SK-N-SH (cell line): ENCODE results near the gene MAP3K7. TPM values are rescaled to one million over a fixed set of nuclear protein-coding genes. Genes with fewer than 3 reads are reported as not detected.

Source experiments
- CTCF ChIA-PET: fragments of 300-600, 350-600 bp; formaldehyde crosslinking; extraction: SDS; loops from one replicate; lab custom pipeline; 2021; lab: Yijun Ruan, JAX
- POLR2A ChIA-PET: fragments of 350-600 bp; sonication (Branson Sonifier 250); formaldehyde crosslinking; extraction: SDS; loops from one replicate; lab custom pipeline; 2020; ENCODE audit warnings: antibody characterized with exemption, inconsistent platforms; lab: Yijun Ruan, JAX
- DNase-seq: peaks from one replicate; pipeline ENCODE4 v3.0.0; 2012
- H2AFZ ChIP-seq: fragments of 200-600 bp; sonication (generic); 2 replicates; pipeline ENCODE4 v1.8.1; 2016; ENCODE audit warnings: antibody characterized with exemption, mild to moderate bottlenecking, low read depth
- H3F3A ChIP-seq: fragments of 200-600 bp; sonication (generic); replicated peaks from 2 replicates; pipeline ENCODE3; 2016; ENCODE audit warnings: antibody characterized with exemption, mild to moderate bottlenecking; ENCODE audit not compliant: insufficient read depth
- H3K27ac ChIP-seq, 2 experiments: fragments of 200-500 bp in 1 of 2; fragments of 200-600 bp in 1 of 2; sonication (Bioruptor generic) in 1 of 2; sonication (generic), shearing (Covaris generic) in 1 of 2; 2 replicates each; pipeline versions ENCODE4 v1.5.1 to v1.6.1; 2014 to 2016; ENCODE audit warnings: low read depth in 2 of 2, inconsistent platforms in 1 of 2, low read length in 1 of 2, mild to moderate bottlenecking in 1 of 2, mixed read lengths in 1 of 2
- H3K27me3 ChIP-seq: fragments of 200-600 bp; sonication (generic), shearing (Covaris generic); 2 replicates; pipeline ENCODE4 v1.6.1; 2016; ENCODE audit warnings: mixed run types; ENCODE audit not compliant: insufficient read depth
- H3K36me3 ChIP-seq, 2 experiments: fragments of 200-500 bp in 1 of 2; fragments of 200-600 bp in 1 of 2; sonication (Bioruptor generic) in 1 of 2; sonication (generic) in 1 of 2; replicated peaks in 1 of 2; 2 replicates each; pipeline versions ENCODE3 to v1.5.1; 2014 to 2016; ENCODE audit warnings: low read length in 1 of 2, mild to moderate bottlenecking in 1 of 2; ENCODE audit not compliant: insufficient read depth in 2 of 2, control insufficient read depth in 1 of 2
- H3K4me1 ChIP-seq, 2 experiments: fragments of 200-500 bp in 1 of 2; fragments of 200-600 bp in 1 of 2; sonication (Bioruptor generic) in 1 of 2; sonication (generic), shearing (Covaris generic) in 1 of 2; 2 replicates each; pipeline versions ENCODE4 v1.5.1 to v1.6.1; 2014 to 2016; ENCODE audit warnings: low read depth in 1 of 2, low read length in 1 of 2, mixed run types in 1 of 2; ENCODE audit not compliant: insufficient read depth in 2 of 2, control insufficient read depth in 1 of 2
- H3K4me2 ChIP-seq: fragments of 200-600 bp; sonication (generic), shearing (Covaris generic); 2 replicates; pipeline ENCODE4 v1.6.1; 2017; ENCODE audit warnings: mixed run types
- H3K4me3 ChIP-seq, 2 experiments: fragments of 200-500 bp in 1 of 2; fragments of 200-600 bp in 1 of 2; sonication (Bioruptor generic) in 1 of 2; sonication (generic), shearing (Covaris generic) in 1 of 2; 2 replicates each; pipeline versions ENCODE4 v1.5.1 to v1.8.1; 2014 to 2016; ENCODE audit warnings: low read depth in 2 of 2, inconsistent platforms in 1 of 2, low read length in 1 of 2, mild to moderate bottlenecking in 1 of 2, mixed read lengths in 1 of 2, moderate library complexity in 1 of 2
- H3K79me2 ChIP-seq: fragments of 200-600 bp; sonication (generic); 2 replicates; pipeline ENCODE4 v1.8.1; 2017; ENCODE audit warnings: mild to moderate bottlenecking; ENCODE audit not compliant: insufficient read depth
- H3K9ac ChIP-seq: fragments of 200-600 bp; sonication (generic); 2 replicates; pipeline ENCODE4 v1.6.1; 2017; ENCODE audit warnings: mixed run types
- H3K9me2 ChIP-seq: fragments of 200-600 bp; sonication (generic); 2 replicates; pipeline ENCODE4 v1.6.1; 2017; ENCODE audit warnings: mixed run types
- H3K9me3 ChIP-seq: fragments of 200-600 bp; sonication (generic); 2 replicates; pipeline ENCODE4 v1.6.1; 2017; ENCODE audit warnings: mixed run types, mild to moderate bottlenecking, moderate library complexity
- H4K20me1 ChIP-seq: fragments of 200-600 bp; sonication (generic); 2 replicates; pipeline ENCODE4 v1.6.1; 2017; ENCODE audit warnings: mild to moderate bottlenecking, mixed run types; ENCODE audit not compliant: insufficient read depth
- EZH2phosphoT487 ChIP-seq: fragments of 200-600 bp; sonication (generic); IDR thresholded peaks from 2 replicates; pipeline ENCODE4 v1.6.1; 2017; ENCODE audit warnings: low read depth, mixed run types, mild to moderate bottlenecking, antibody characterized with exemption, moderate library complexity, borderline replicate concordance
- FOSL2 ChIP-seq: IDR thresholded peaks from 2 replicates; pipeline ENCODE4 v1.4.0; 2012; ENCODE audit warnings: low read depth, mild to moderate bottlenecking, moderate library complexity, borderline replicate concordance
- GABPA ChIP-seq: IDR thresholded peaks from 2 replicates; pipeline ENCODE4 v1.4.0; 2012; ENCODE audit warnings: low read depth, mild to moderate bottlenecking
- JUND ChIP-seq: IDR thresholded peaks from 2 replicates; pipeline ENCODE4 v1.4.0; 2012
- NFIC ChIP-seq: IDR thresholded peaks from 2 replicates; pipeline ENCODE4 v1.4.0; 2012; ENCODE audit warnings: borderline replicate concordance
- POLR2AphosphoS5 ChIP-seq: IDR thresholded peaks from 2 replicates; pipeline ENCODE4 v1.6.1; 2012; ENCODE audit warnings: low read depth, low read length
- RCOR1 ChIP-seq: fragments of 150-350 bp; IDR thresholded peaks from 2 replicates; pipeline ENCODE4 v1.6.1; 2017; ENCODE audit warnings: antibody characterized with exemption, low read length
- RFX5 ChIP-seq: IDR thresholded peaks from 2 replicates; pipeline ENCODE4 v1.6.1; 2012; ENCODE audit warnings: mild to moderate bottlenecking, improper control_type of control experiment, low read length
- RXRA ChIP-seq: IDR thresholded peaks from 2 replicates; pipeline ENCODE4 v1.4.0; 2012; ENCODE audit warnings: low read depth, mild to moderate bottlenecking, borderline replicate concordance
- SIN3A ChIP-seq: IDR thresholded peaks from 2 replicates; pipeline ENCODE4 v1.6.1; 2012; ENCODE audit warnings: low read depth, mild to moderate bottlenecking, low read length, moderate library complexity, borderline replicate concordance
- WGBS: methylation state at CpG from one replicate; pipeline ENCODE4 v1.1.6; 2017; ENCODE audit warnings: low lambda C conversion rate; 5-methylcytosine and 5-hydroxymethylcytosine counted together
- polyA plus RNA-seq, 3 experiments: library from polyadenylated mRNA; depleted of rRNA; stranded (reverse); fragments of >200 nt; gene quantifications; 2 replicates each; pipeline ENCODE4 v1.2.3, GENCODE V29; 2012
- TF ChIP-seq, protein P1 (sequence below): IDR thresholded peaks from 2 replicates; pipeline ENCODE4 v1.6.1; 2012; ENCODE audit warnings: mild to moderate bottlenecking, low read depth, low read length, moderate library complexity
- TF ChIP-seq, protein P2 (sequence below): IDR thresholded peaks from 2 replicates; pipeline ENCODE4 v1.4.0; 2012; ENCODE audit warnings: low read depth, borderline replicate concordance
- TF ChIP-seq, protein P3 (sequence below): fragments of 200-600 bp; sonication (generic); IDR thresholded peaks from 2 replicates; pipeline ENCODE4 v1.6.1; 2017; ENCODE audit warnings: antibody characterized with exemption, mild to moderate bottlenecking, moderate library complexity
- TF ChIP-seq, protein P4 (sequence below): IDR thresholded peaks from 2 replicates; pipeline ENCODE4 v1.4.0; 2012; ENCODE audit warnings: low read depth, borderline replicate concordance

Gene MAP3K7
- polyA plus RNA-seq, 1 of the 3 experiments (the other 2 are of a cell fraction) = 21.1 TPM

DNA sequence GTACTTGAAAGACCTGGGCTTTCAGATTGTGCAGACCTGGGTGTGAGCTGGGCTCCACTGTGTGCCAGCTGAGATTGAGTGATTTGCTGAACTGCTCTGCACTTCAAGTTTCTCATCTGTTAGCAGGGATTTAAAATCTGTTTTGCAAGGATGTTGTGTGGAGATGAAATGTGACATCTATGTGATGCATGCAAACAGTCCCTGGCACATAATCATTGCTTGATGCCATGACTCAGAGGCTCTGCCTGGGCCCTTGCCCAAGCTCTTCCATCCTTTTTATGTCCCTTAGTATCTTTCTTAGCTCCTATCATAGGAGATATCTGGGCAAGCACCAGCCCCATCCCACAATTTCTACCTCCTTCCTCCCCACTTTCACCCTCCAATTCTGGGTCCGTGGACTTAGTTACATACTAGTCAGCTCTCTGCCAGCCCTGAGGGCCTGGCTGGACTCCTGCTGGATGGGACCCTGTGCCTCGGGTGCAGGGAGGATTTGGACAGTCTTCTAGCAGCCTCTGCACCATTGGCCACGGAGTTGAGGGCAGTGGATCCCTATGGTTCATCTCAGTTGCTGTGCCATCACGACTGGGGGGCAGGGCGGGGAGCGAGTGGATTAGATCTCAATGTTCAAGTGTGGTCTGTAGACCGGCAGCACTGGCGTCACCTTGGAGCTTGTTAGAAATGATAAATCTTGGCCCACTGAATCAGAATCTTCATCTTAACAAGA, 103.6 kb downstream of the MAP3K7 start:
- Histone ChIP-seq H3K4me2 (no peak overlapping the region), H3F3A (no peaks in the 10 kb centered on the region), H3K4me1 (peaks cover 5 to 7% of the 10 kb centered on the region in 2 experiments; a peak in 3 of 4 replicates), H4K20me1 (no peaks in the 10 kb centered on the region), H3K79me2 (no peaks in the 10 kb centered on the region), H2AFZ (no peak overlapping the region), H3K27ac (no peak overlapping the region), H3K27me3 (no peaks in the 10 kb centered on the region), H3K36me3 (no peaks in the 10 kb centered on the region), H3K9me2 (no peaks in the 10 kb centered on the region), H3K9ac (no peak overlapping the region), H3K4me3 (no peak overlapping the region), H3K9me3 (no peaks in the 10 kb centered on the region)
- TF ChIP-seq, protein P1, sequence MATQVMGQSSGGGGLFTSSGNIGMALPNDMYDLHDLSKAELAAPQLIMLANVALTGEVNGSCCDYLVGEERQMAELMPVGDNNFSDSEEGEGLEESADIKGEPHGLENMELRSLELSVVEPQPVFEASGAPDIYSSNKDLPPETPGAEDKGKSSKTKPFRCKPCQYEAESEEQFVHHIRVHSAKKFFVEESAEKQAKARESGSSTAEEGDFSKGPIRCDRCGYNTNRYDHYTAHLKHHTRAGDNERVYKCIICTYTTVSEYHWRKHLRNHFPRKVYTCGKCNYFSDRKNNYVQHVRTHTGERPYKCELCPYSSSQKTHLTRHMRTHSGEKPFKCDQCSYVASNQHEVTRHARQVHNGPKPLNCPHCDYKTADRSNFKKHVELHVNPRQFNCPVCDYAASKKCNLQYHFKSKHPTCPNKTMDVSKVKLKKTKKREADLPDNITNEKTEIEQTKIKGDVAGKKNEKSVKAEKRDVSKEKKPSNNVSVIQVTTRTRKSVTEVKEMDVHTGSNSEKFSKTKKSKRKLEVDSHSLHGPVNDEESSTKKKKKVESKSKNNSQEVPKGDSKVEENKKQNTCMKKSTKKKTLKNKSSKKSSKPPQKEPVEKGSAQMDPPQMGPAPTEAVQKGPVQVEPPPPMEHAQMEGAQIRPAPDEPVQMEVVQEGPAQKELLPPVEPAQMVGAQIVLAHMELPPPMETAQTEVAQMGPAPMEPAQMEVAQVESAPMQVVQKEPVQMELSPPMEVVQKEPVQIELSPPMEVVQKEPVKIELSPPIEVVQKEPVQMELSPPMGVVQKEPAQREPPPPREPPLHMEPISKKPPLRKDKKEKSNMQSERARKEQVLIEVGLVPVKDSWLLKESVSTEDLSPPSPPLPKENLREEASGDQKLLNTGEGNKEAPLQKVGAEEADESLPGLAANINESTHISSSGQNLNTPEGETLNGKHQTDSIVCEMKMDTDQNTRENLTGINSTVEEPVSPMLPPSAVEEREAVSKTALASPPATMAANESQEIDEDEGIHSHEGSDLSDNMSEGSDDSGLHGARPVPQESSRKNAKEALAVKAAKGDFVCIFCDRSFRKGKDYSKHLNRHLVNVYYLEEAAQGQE = no peak
- no peak for TF ChIP-seq POLR2AphosphoS5
- TF ChIP-seq, protein P2, sequence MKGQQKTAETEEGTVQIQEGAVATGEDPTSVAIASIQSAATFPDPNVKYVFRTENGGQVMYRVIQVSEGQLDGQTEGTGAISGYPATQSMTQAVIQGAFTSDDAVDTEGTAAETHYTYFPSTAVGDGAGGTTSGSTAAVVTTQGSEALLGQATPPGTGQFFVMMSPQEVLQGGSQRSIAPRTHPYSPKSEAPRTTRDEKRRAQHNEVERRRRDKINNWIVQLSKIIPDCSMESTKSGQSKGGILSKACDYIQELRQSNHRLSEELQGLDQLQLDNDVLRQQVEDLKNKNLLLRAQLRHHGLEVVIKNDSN = no peak
- TF ChIP-seq EZH2phosphoT487 = no peak
- no peak for TF ChIP-seq RFX5
- no peak for TF ChIP-seq JUND
- TF ChIP-seq RXRA = no peak
- TF ChIP-seq, protein P3, sequence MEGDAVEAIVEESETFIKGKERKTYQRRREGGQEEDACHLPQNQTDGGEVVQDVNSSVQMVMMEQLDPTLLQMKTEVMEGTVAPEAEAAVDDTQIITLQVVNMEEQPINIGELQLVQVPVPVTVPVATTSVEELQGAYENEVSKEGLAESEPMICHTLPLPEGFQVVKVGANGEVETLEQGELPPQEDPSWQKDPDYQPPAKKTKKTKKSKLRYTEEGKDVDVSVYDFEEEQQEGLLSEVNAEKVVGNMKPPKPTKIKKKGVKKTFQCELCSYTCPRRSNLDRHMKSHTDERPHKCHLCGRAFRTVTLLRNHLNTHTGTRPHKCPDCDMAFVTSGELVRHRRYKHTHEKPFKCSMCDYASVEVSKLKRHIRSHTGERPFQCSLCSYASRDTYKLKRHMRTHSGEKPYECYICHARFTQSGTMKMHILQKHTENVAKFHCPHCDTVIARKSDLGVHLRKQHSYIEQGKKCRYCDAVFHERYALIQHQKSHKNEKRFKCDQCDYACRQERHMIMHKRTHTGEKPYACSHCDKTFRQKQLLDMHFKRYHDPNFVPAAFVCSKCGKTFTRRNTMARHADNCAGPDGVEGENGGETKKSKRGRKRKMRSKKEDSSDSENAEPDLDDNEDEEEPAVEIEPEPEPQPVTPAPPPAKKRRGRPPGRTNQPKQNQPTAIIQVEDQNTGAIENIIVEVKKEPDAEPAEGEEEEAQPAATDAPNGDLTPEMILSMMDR = no peak
- ChIA-PET POLR2A (no interaction called here), CTCF (interaction anchor here (1.7 to 2.8 kb wide), 2 partner anchors 512 to 543 kb away, joined by 5 to 9 read pairs; no protein-coding TSS in a partner anchor)
- DNase-seq = no peak
- WGBS = 87% methylated on average over 6 of the region's 8 CpGs

DNA sequence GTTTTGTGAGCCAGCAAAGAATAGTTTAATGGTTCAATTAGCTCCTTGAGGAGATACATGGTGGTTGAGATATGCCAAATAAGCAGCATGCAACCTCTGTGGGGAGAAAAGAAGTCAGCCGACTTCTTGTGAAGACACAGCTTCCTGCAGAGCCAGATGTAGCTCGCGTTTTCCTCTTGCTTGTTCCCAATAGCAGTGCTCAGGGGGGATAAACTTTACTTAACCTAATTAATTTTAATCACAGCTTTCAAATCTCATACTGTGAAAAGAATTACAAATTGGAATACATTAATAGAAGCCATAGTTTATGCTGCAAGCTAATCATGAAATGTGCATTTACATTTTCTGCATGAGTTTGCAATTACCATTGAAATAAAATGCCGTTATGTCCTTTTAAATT, 106.2 kb downstream of the MAP3K7 start:
- H3K4me2 ChIP-seq = no peak overlapping the region
- no peak for TF ChIP-seq SIN3A
- TF ChIP-seq, protein P3 = no peak
- no peak for TF ChIP-seq FOSL2
- TF ChIP-seq NFIC = no peak
- TF ChIP-seq, protein P2 = no peak
- TF ChIP-seq, protein P4, sequence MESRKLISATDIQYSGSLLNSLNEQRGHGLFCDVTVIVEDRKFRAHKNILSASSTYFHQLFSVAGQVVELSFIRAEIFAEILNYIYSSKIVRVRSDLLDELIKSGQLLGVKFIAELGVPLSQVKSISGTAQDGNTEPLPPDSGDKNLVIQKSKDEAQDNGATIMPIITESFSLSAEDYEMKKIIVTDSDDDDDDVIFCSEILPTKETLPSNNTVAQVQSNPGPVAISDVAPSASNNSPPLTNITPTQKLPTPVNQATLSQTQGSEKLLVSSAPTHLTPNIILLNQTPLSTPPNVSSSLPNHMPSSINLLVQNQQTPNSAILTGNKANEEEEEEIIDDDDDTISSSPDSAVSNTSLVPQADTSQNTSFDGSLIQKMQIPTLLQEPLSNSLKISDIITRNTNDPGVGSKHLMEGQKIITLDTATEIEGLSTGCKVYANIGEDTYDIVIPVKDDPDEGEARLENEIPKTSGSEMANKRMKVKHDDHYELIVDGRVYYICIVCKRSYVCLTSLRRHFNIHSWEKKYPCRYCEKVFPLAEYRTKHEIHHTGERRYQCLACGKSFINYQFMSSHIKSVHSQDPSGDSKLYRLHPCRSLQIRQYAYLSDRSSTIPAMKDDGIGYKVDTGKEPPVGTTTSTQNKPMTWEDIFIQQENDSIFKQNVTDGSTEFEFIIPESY = no peak
- TF ChIP-seq GABPA = no peak
- no peak for TF ChIP-seq RCOR1

More for the DNA sequence above, 106.2 kb downstream of the MAP3K7 start:
- no peak overlapping the region for H3K27ac ChIP-seq
- no peaks in the 10 kb centered on the region for H3F3A ChIP-seq
- no peaks in the 10 kb centered on the region for H3K79me2 ChIP-seq
- ChIA-PET POLR2A (no interaction called here), CTCF (interaction anchor here (0.9 to 9.1 kb wide), 6 partner anchors 10 to 538 kb away, joined by 3 to 169 read pairs (median 32); no protein-coding TSS in a partner anchor)
- H3K9me2 ChIP-seq = no peaks in the 10 kb centered on the region
- H3K27me3 ChIP-seq = no peaks in the 10 kb centered on the region
- no peak overlapping the region for H2AFZ ChIP-seq
- H4K20me1 ChIP-seq = no peaks in the 10 kb centered on the region
- DNase-seq = no peak
- 85% methylated on average over 4 of the region's 4 CpGs for WGBS
- H3K4me3 ChIP-seq = no peak overlapping the region
- H3K4me1 ChIP-seq = peaks cover 5 to 7% of the 10 kb centered on the region in 2 experiments; a peak in 3 of 4 replicates
- H3K36me3 ChIP-seq = no peaks in the 10 kb centered on the region
- no peaks in the 10 kb centered on the region for H3K9me3 ChIP-seq
- no peak overlapping the region for H3K9ac ChIP-seq
